SJCRH30 (cell line): ENCODE results near the gene POLL. TPM values are rescaled to one million over a fixed set of nuclear protein-coding genes. Genes with fewer than 3 reads are reported as not detected.
"Not testable (repeated sequence)": the region's sequence is repeated elsewhere in the genome, so short reads cannot be mapped to it uniquely, and the experiment has no call there.

Experiments
- DNase-seq, 2 experiments: peaks; one replicate each; pipeline ENCODE4 v3.0.0-alpha.2; 2015 to 2020
- H3K27ac ChIP-seq: fragments of 250-450 bp; sonication (Bioruptor Pico); 2 replicates; pipeline ENCODE4 v1.5.1; 2020; ENCODE audit warnings: mild to moderate bottlenecking, moderate library complexity
- H3K27me3 ChIP-seq: fragments of 250-450 bp; sonication (Bioruptor Pico); 2 replicates; pipeline ENCODE4 v1.5.1; 2020; ENCODE audit warnings: mild to moderate bottlenecking, moderate library complexity
- H3K36me3 ChIP-seq: fragments of 250-450 bp; sonication (Bioruptor Pico); 2 replicates; pipeline ENCODE4 v1.5.1; 2020; ENCODE audit warnings: mild to moderate bottlenecking, moderate library complexity
- H3K4me1 ChIP-seq: fragments of 250-450 bp; sonication (Bioruptor Pico); 2 replicates; pipeline ENCODE4 v1.5.1; 2020; ENCODE audit warnings: mild to moderate bottlenecking, moderate library complexity
- H3K4me3 ChIP-seq: fragments of 250-450 bp; sonication (Bioruptor Pico); 2 replicates; pipeline ENCODE4 v1.5.1; 2020; ENCODE audit warnings: mild to moderate bottlenecking, moderate library complexity
- H3K9me3 ChIP-seq: fragments of 250-450 bp; sonication (Bioruptor Pico); replicated peaks from 2 replicates; pipeline ENCODE4 v1.5.1; 2020; ENCODE audit warnings: mild to moderate bottlenecking, moderate library complexity
- total RNA-seq: library from RNA; depleted of rRNA; stranded (reverse); fragments of >200 nt; shearing (Covaris generic); gene quantifications from 2 replicates; pipeline ENCODE4 v1.2.3, GENCODE V29; 2014

POLL gene
- total RNA-seq, 1 experiment from 2014 or later: 12.6 TPM

GRCh38 chr10:101593331-101593730 is 5.3 kb upstream of the POLL start:
- peaks cover 17% of the 10 kb centered on the region for H3K4me1 ChIP-seq
- not testable (repeated sequence) for H3K36me3 ChIP-seq, H3K4me3 ChIP-seq, H3K9me3 ChIP-seq, H3K27ac ChIP-seq, DNase-seq, H3K27me3 ChIP-seq

GRCh38 chr10:101588879-101589278 is 822 bp upstream of the POLL start:
- peak in 1 of 2 experiments; percentile 42 for DNase-seq
- H3K4me3 ChIP-seq: peak overlapping the region; percentile 89
- no peaks in the 10 kb centered on the region for H3K36me3 ChIP-seq
- H3K9me3 ChIP-seq: no peaks in the 10 kb centered on the region
- H3K4me1 ChIP-seq: peaks cover 5% of the 10 kb centered on the region
- H3K27me3 ChIP-seq: no peaks in the 10 kb centered on the region
- H3K27ac ChIP-seq: no peak overlapping the region

GRCh38 chr10:101585841-101586240 is 2.2 kb downstream of the POLL start:
- Histone ChIP-seq H3K27me3 (no peaks in the 10 kb centered on the region), H3K36me3 (no peaks in the 10 kb centered on the region)
- no peak for DNase-seq

GRCh38 chr10:101580486-101581399 is 7.3 kb downstream of the POLL start:
- no peak for DNase-seq
- Histone ChIP-seq H3K27me3 (no peaks in the 10 kb centered on the region), H3K27ac (no peak overlapping the region), H3K4me3 (no peak overlapping the region), H3K9me3 (no peaks in the 10 kb centered on the region), H3K36me3 (no peaks in the 10 kb centered on the region), H3K4me1 (no peaks in the 10 kb centered on the region)

More at GRCh38 chr10:101585841-101586240, 2.2 kb downstream of the POLL start:
- Histone ChIP-seq H3K9me3 (no peaks in the 10 kb centered on the region), H3K27ac (no peak overlapping the region), H3K4me3 (no peak overlapping the region), H3K4me1 (peaks cover 5% of the 10 kb centered on the region)

- H3K36me3 ChIP-seq: no peaks in the 10 kb centered on the region
These were observed 8.6 kb downstream of the POLL start for GRCh38 chr10:101579516-101579870.

GRCh38 chr10:101578803-101579515 is 9.1 kb downstream of the POLL start:
- Histone ChIP-seq H3K36me3 (no peaks in the 10 kb centered on the region), H3K27ac (no peak overlapping the region), H3K4me3 (no peak overlapping the region), H3K4me1 (no peaks in the 10 kb centered on the region), H3K9me3 (no peaks in the 10 kb centered on the region), H3K27me3 (no peaks in the 10 kb centered on the region)
- DNase-seq: no peak

More at GRCh38 chr10:101579516-101579870, 8.6 kb downstream of the POLL start:
- H3K27me3 ChIP-seq: no peaks in the 10 kb centered on the region
- H3K4me3 ChIP-seq: no peak overlapping the region
- no peaks in the 10 kb centered on the region for H3K4me1 ChIP-seq
- no peak overlapping the region for H3K27ac ChIP-seq
- no peaks in the 10 kb centered on the region for H3K9me3 ChIP-seq
- DNase-seq: no peak

GRCh38 chr10:101578192-101578591 is 9.9 kb downstream of the POLL start:
- Histone ChIP-seq H3K36me3 (no peaks in the 10 kb centered on the region), H3K9me3 (no peaks in the 10 kb centered on the region), H3K27me3 (no peaks in the 10 kb centered on the region), H3K27ac (no peak overlapping the region), H3K4me3 (no peak overlapping the region), H3K4me1 (no peaks in the 10 kb centered on the region)
- no peak for DNase-seq

GRCh38 chr10:101577121-101577871 is 10.8 kb downstream of the POLL start:
- H3K4me3 ChIP-seq: no peak overlapping the region
- DNase-seq: no peak
- no peaks in the 10 kb centered on the region for H3K4me1 ChIP-seq
- H3K36me3 ChIP-seq: no peaks in the 10 kb centered on the region
- peaks cover 5% of the 10 kb centered on the region for H3K9me3 ChIP-seq
- H3K27ac ChIP-seq: no peak overlapping the region
- H3K27me3 ChIP-seq: no peaks in the 10 kb centered on the region

- peaks cover 5% of the 10 kb centered on the region for H3K9me3 ChIP-seq
- no peak for DNase-seq
- no peaks in the 10 kb centered on the region for H3K27me3 ChIP-seq
These were observed 11.7 kb downstream of the POLL start for GRCh38 chr10:101576211-101576863.

GRCh38 chr10:101575580-101576210 is 12.4 kb downstream of the POLL start:
- H3K9me3 ChIP-seq: peaks cover 5% of the 10 kb centered on the region

More at GRCh38 chr10:101576211-101576863, 11.7 kb downstream of the POLL start:
- Histone ChIP-seq H3K4me3 (no peak overlapping the region), H3K36me3 (no peaks in the 10 kb centered on the region), H3K27ac (no peak overlapping the region), H3K4me1 (no peaks in the 10 kb centered on the region; the same call in 1 of the 2 replicates)

GRCh38 chr10:101575091-101575490 is 13.0 kb downstream of the POLL start:
- no peak overlapping the region for H3K4me3 ChIP-seq
- no peak overlapping the region for H3K27ac ChIP-seq
- H3K36me3 ChIP-seq: no peaks in the 10 kb centered on the region
- H3K9me3 ChIP-seq: peaks cover 5% of the 10 kb centered on the region
- H3K27me3 ChIP-seq: no peaks in the 10 kb centered on the region
- DNase-seq: no peak
- no peaks in the 10 kb centered on the region; the same call in 1 of the 2 replicates for H3K4me1 ChIP-seq

More at GRCh38 chr10:101575580-101576210, 12.4 kb downstream of the POLL start:
- H3K4me3 ChIP-seq: no peak overlapping the region
- H3K4me1 ChIP-seq: no peaks in the 10 kb centered on the region; the same call in 1 of the 2 replicates
- no peaks in the 10 kb centered on the region for H3K27me3 ChIP-seq
- DNase-seq: no peak
- no peaks in the 10 kb centered on the region for H3K36me3 ChIP-seq
- H3K27ac ChIP-seq: no peak overlapping the region

GRCh38 chr10:101573885-101574753 is 13.9 kb downstream of the POLL start:
- Histone ChIP-seq H3K4me1 (no peaks in the 10 kb centered on the region; the same call in 1 of the 2 replicates), H3K9me3 (peaks cover 5% of the 10 kb centered on the region), H3K36me3 (no peaks in the 10 kb centered on the region), H3K27ac (no peak overlapping the region), H3K27me3 (no peaks in the 10 kb centered on the region), H3K4me3 (no peak overlapping the region)
- DNase-seq: no peak

GRCh38 chr10:101572785-101573184 is 15.3 kb downstream of the POLL start:
- H3K27ac ChIP-seq: no peak overlapping the region
- peaks cover 5% of the 10 kb centered on the region for H3K9me3 ChIP-seq
- no peak for DNase-seq
- no peak overlapping the region for H3K4me3 ChIP-seq
- no peaks in the 10 kb centered on the region; the same call in 1 of the 2 replicates for H3K4me1 ChIP-seq
- H3K27me3 ChIP-seq: no peaks in the 10 kb centered on the region
- H3K36me3 ChIP-seq: no peaks in the 10 kb centered on the region
